ENCODE results near the gene TSPAN13. TPM values are rescaled to one million over a fixed set of nuclear protein-coding genes. Genes with fewer than 3 reads are reported as not detected.

The TSPAN13 gene
- total and polyA plus RNA-seq, 8 donors = 112 to 266 (median 136) TPM

DNA sequence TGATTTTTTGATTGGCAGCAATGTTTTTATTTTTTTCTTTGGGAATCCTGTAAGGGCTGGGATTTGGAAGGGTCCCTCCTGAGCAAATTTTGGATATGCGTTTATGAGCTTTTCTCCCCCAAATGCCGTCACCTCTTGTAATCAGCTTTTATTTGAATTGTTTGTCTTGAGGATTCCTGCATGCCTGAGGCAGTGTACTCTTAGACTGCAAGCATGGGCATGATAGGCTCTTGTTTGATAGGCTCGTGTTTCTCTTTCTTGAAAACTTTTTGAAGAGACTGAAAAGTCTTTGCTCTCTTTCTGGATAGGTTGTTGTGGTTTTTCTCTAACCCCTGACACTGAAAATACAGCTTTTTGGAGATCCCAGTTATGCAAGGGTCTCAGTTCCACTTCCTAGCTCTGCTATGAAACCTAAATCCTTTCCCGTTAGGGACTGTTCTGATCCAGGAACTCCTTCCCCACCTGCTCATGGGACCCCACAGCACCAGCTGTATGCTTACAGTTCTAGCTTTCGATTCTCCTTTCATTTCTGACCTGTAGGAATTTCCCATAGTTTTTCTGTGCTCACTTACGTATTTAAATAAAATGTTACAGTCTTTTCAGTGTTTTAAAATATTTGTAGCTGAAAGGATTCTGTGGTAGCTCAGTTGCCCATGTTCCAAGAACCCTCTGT lies 17.2 kb downstream of the TSPAN13 start:
- TF ChIP-seq, protein P1, sequence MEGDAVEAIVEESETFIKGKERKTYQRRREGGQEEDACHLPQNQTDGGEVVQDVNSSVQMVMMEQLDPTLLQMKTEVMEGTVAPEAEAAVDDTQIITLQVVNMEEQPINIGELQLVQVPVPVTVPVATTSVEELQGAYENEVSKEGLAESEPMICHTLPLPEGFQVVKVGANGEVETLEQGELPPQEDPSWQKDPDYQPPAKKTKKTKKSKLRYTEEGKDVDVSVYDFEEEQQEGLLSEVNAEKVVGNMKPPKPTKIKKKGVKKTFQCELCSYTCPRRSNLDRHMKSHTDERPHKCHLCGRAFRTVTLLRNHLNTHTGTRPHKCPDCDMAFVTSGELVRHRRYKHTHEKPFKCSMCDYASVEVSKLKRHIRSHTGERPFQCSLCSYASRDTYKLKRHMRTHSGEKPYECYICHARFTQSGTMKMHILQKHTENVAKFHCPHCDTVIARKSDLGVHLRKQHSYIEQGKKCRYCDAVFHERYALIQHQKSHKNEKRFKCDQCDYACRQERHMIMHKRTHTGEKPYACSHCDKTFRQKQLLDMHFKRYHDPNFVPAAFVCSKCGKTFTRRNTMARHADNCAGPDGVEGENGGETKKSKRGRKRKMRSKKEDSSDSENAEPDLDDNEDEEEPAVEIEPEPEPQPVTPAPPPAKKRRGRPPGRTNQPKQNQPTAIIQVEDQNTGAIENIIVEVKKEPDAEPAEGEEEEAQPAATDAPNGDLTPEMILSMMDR (IDR thresholded peaks at IDR 0.05) = no peak
- no peaks in the 10 kb centered on the region for H3K9me3 ChIP-seq
- no peak overlapping the region for H3K27ac ChIP-seq
- intact Hi-C loops (cut with DNase I) = no loop called here
- H3K4me1 ChIP-seq = peaks cover 0 to 3% of the 10 kb centered on the region in 2 donors
- no peaks in the 10 kb centered on the region for H3K36me3 ChIP-seq
- no peak overlapping the region for H3K4me3 ChIP-seq
- DNase-seq (no peak), ATAC-seq (peak; percentile 72)
- H3K27me3 ChIP-seq = no peaks in the 10 kb centered on the region

DNA sequence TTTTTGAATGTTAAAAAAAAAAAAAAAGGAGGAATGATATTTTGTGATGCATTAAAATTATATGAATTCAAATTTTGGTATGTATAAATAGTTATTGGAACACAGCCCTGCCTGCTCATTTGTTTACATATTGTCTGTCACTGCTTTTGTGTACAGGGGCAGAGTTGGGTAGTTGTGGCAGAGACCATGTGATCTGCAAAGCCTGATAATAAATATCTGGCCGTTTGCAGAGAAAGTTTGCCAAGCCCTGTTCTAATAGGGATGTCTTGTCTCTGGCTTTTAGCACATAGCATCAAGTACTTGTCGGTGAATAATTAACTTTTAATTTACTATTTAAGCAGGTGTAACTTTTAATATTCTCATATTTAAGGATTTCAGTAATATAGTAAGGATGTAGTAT lies 19.8 kb downstream of the TSPAN13 start:
- TF ChIP-seq, protein P1 (IDR thresholded peaks at IDR 0.05) = no peak
- Histone ChIP-seq H3K4me1 (peaks cover 0 to 3% of the 10 kb centered on the region in 2 donors), H3K27ac (no peak overlapping the region), H3K36me3 (no peaks in the 10 kb centered on the region), H3K4me3 (no peak overlapping the region), H3K9me3 (no peaks in the 10 kb centered on the region), H3K27me3 (no peaks in the 10 kb centered on the region)
- intact Hi-C loops (cut with DNase I) = no loop called here
- DNase-seq (no peak), ATAC-seq (no peak)

DNA sequence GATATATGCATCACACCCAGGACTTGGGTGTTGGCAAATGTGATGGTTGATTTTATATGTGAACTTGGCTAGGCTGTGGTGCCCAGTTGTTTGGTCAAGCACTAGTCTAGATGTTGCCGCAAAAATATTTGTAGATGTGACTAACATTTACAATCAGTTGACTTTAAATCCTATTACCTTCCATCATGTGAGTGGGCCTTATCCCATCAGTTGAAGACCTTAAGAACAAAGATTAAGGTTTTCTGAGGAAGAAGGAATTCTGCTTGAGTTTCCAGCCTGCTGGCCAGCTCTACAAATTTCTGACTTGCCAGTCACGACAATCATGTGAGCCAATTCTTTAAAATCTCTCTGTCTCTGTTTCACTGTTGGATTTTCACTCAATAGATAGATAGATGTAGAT lies 20.3 kb downstream of the TSPAN13 start:
- TF ChIP-seq, protein P1 (IDR thresholded peaks at IDR 0.05) = no peak
- ATAC-seq (no peak), DNase-seq (no peak)
- H3K9me3 ChIP-seq = no peaks in the 10 kb centered on the region
- H3K36me3 ChIP-seq = no peaks in the 10 kb centered on the region
- no peaks in the 10 kb centered on the region for H3K27me3 ChIP-seq
- H3K27ac ChIP-seq = no peak overlapping the region
- no peak overlapping the region for H3K4me3 ChIP-seq
- intact Hi-C loops (cut with DNase I) = no loop called here
- H3K4me1 ChIP-seq = peaks cover 0 to 3% of the 10 kb centered on the region in 2 donors

DNA sequence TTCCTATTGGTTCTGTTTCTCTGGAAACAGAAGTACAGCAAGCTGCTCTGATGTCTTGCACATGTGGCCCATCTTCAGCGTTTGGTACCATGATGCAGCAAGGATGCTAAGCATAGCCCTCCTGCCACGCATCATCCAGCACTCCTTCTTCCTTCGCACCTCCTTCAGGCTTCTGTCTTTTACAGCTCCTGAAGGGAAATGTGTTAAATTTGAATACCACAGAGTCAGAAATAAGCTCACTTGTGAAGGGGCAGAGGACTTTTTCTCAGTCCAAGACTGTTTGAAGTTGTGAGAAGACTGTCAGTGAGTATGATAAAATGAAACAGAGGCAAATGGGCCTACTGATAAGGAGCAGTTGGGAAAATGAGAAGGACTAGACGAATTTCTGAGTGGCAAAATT lies 20.7 kb downstream of the TSPAN13 start:
- TF ChIP-seq, protein P1 (IDR thresholded peaks at IDR 0.05) = no peak
- Histone ChIP-seq H3K4me1 (peaks cover 0 to 3% of the 10 kb centered on the region in 2 donors), H3K4me3 (no peak overlapping the region), H3K27ac (no peak overlapping the region), H3K9me3 (no peaks in the 10 kb centered on the region), H3K27me3 (no peaks in the 10 kb centered on the region), H3K36me3 (no peaks in the 10 kb centered on the region)
- intact Hi-C loops (cut with DNase I) = no loop called here
- no peak for DNase-seq
- ATAC-seq = no peak

DNA sequence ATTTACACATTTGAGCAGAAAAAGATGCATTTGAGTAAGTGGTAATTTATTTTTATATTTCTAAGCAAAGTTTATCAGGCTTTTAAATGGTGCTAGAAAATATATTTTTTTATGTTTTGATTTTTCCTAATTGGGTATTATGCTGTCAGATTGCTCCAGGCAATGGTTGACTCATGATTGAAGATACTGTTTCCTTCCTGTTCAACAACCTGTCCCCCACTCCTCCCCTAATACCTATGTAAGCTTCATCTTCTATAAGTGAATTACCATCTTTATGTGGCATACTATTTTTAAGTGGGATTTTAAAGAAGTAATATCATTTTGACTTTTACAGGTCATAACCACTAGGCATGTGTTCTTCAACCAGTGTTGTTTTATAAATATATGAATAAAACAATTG lies 21.4 kb downstream of the TSPAN13 start:
- TF ChIP-seq, protein P1 (IDR thresholded peaks at IDR 0.05) = no peak
- Histone ChIP-seq H3K27ac (no peak overlapping the region), H3K4me1 (peaks cover 0 to 3% of the 10 kb centered on the region in 2 donors), H3K27me3 (no peaks in the 10 kb centered on the region), H3K9me3 (no peaks in the 10 kb centered on the region), H3K36me3 (no peaks in the 10 kb centered on the region), H3K4me3 (no peak overlapping the region)
- no peak for ATAC-seq
- DNase-seq = no peak
- intact Hi-C loops (cut with DNase I) = no loop called here

Data from left lung (tissue), 10 donors.